ENCODE data around the gene COL15A1. TPM values are rescaled to one million over a fixed set of nuclear protein-coding genes. Genes with fewer than 3 reads are reported as not detected.

COL15A1 gene
- total and polyA plus RNA-seq, 2 of the 13 experiments (the other 11 are each of a cell fraction or from before 2014, with no cell fraction given), result not detected

GRCh38 chr9:98923451-98924123 lies 20.1 kb upstream of the COL15A1 start:
- no peak overlapping the region for H3K9ac ChIP-seq (ENCODE audit: insufficient read depth, low read depth, low read length)
- H3K27me3 ChIP-seq (ENCODE audit: control insufficient read depth in 1 of 2, insufficient read depth in 2 of 2, low read length in 2 of 2), result peaks cover 4 to 12% of the 10 kb centered on the region in 2 experiments; a peak in 3 of 5 replicates
- FAIRE-seq, result no peak
- no peak for DNase-seq (ENCODE audit: low spot score)
- 4% methylated on average over 5 of the region's 5 CpGs for WGBS (ENCODE audit: low lambda C conversion rate)
- H3K36me3 ChIP-seq (replicated peaks in 1 of 2; ENCODE audit: control insufficient read depth in 1 of 2, insufficient read depth in 2 of 2, low read length in 2 of 2), result no peaks in the 10 kb centered on the region
- ChIA-PET POLR2A (no interaction called here), CTCF (ENCODE audit: low intra/inter-chr PET ratio, low total read pairs) (no interaction called here)
- intact Hi-C loops (cut with micrococcal nuclease; ENCODE audit: unreplicated experiment), result no loop called here
- no peaks in the 10 kb centered on the region for H3K79me2 ChIP-seq (ENCODE audit: insufficient read depth, low read length)
- H2AFZ ChIP-seq (ENCODE audit: low read length), result no peak overlapping the region
- no TSS peak for BruUV-seq (replicated peaks)
- in situ Hi-C loops (cut with HindIII; ENCODE audit: extremely low pct_ligation_motif_present, low pct_unique_long_range_greater_than_20kb), result no loop called here
- peaks cover 12% of the 10 kb centered on the region; the same call in 1 of the 2 replicates for H3K4me1 ChIP-seq (ENCODE audit: insufficient read depth, low read length)
- H3K9me3 ChIP-seq (ENCODE audit: low read length), result no peaks in the 10 kb centered on the region
- H3K4me3 ChIP-seq (replicated peaks in 1 of 3; ENCODE audit: insufficient read depth in 1 of 3, low read depth in 2 of 3, low read length in 3 of 3), result no peak overlapping the region
- H4K20me1 ChIP-seq (ENCODE audit: insufficient read depth, low read length), result no peaks in the 10 kb centered on the region
- no peak for ATAC-seq
- H3K4me2 ChIP-seq (ENCODE audit: low read depth, low read length), result no peak overlapping the region
- H3K27ac ChIP-seq (ENCODE audit: extremely low read length, insufficient read depth, low read length), result no peak overlapping the region
- TF ChIP-seq RFXANK (CRISPR knock-in tag; IDR thresholded peaks at IDR 0.05) (no peak), PHF5A (CRISPR knock-in tag; IDR thresholded peaks at IDR 0.05; ENCODE audit: low read depth, unreplicated experiment) (no peak), YY1 (IDR thresholded peaks at IDR 0.05; ENCODE audit: insufficient read depth, insufficient replicate concordance, low read depth, low read length) (no peak), ZFP36L1 (CRISPR knock-in tag; IDR thresholded peaks at IDR 0.05) (no peak), ZNF232 (CRISPR knock-in tag; IDR thresholded peaks at IDR 0.05; ENCODE audit: borderline replicate concordance) (no peak), ZNF512B (CRISPR knock-in tag; IDR thresholded peaks at IDR 0.05; ENCODE audit: borderline replicate concordance) (no peak), AHDC1 (CRISPR knock-in tag; IDR thresholded peaks at IDR 0.05; ENCODE audit: borderline replicate concordance) (no peak), GMEB2 (CRISPR knock-in tag; IDR thresholded peaks at IDR 0.05; ENCODE audit: low read depth) (no peak), ESRRA (CRISPR knock-in tag; IDR thresholded peaks at IDR 0.05; ENCODE audit: low read depth) (no peak), GPN1 (CRISPR knock-in tag; IDR thresholded peaks at IDR 0.05; ENCODE audit: borderline replicate concordance) (no peak), FOXC1 (CRISPR knock-in tag; IDR thresholded peaks at IDR 0.05; ENCODE audit: borderline replicate concordance) (no peak), ZNF792 (CRISPR knock-in tag; IDR thresholded peaks at IDR 0.05) (no peak)
- TF ChIP-seq, protein P1, sequence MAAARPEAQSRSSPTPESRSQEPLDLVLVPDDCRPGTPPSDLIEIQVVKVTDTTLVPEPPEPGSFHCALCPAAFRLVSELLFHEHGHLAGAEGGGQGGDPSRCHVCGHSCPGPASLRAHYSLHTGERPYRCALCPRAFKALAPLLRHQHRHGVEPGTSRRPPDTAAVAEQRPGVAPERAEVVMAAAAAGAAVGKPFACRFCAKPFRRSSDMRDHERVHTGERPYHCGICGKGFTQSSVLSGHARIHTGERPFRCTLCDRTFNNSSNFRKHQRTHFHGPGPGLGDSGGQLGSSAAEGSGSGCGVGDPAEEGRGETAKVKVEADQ (CRISPR knock-in tag; IDR thresholded peaks at IDR 0.05; ENCODE audit: borderline replicate concordance), result no peak
